H1 (cell line): ENCODE measurements around the gene PAFAH1B1. TPM values are rescaled to one million over a fixed set of nuclear protein-coding genes. Genes with fewer than 3 reads are reported as not detected.

Experiments
- CTCF ChIA-PET: fragments of 300-600 bp; sonication (Branson Sonifier 250); formaldehyde crosslinking; loops from one replicate; lab custom pipeline; 2021; ENCODE audit not compliant: partially characterized antibody; lab: Charles Lee
- POLR2A ChIA-PET: fragments of 300-600 bp; sonication (Branson Sonifier 250); formaldehyde crosslinking; loops from one replicate; lab custom pipeline; 2021; ENCODE audit warnings: inconsistent platforms; ENCODE audit not compliant: partially characterized antibody; lab: Charles Lee
- DNase-seq, 2 experiments: peaks; one replicate each; pipeline versions ENCODE4 v3.0.0 to v3.0.0-alpha.2; 2010 to 2022; ENCODE audit warnings: low spot score in 2 of 2, low read depth in 1 of 2, mixed read lengths in 1 of 2
- FAIRE-seq: peaks from 2 replicates; lab custom pipeline; 2011; peaks lifted over from hg19 to GRCh38; lab: Jason Lieb, UNC
- H2AFZ ChIP-seq: 2 replicates; pipeline ENCODE4 v1.8.1; 2012; ENCODE audit warnings: low read length, inconsistent platforms
- H2AK5ac ChIP-seq: 2 replicates; pipeline ENCODE4 v1.6.1; 2013; ENCODE audit warnings: low read depth, low read length
- H2BK120ac ChIP-seq: replicated peaks from 2 replicates; pipeline ENCODE3; 2013; ENCODE audit warnings: low read depth, low read length, inconsistent platforms
- H2BK12ac ChIP-seq: 2 replicates; pipeline ENCODE4 v1.6.1; 2013; ENCODE audit warnings: low read depth, low read length
- H2BK15ac ChIP-seq: 2 replicates; pipeline ENCODE4 v1.6.1; 2013; ENCODE audit warnings: low read length
- H2BK20ac ChIP-seq: 2 replicates; pipeline ENCODE4 v1.6.1; 2013; ENCODE audit warnings: low read length
- H2BK5ac ChIP-seq: 2 replicates; pipeline ENCODE4 v1.6.1; 2013; ENCODE audit warnings: low read depth, low read length
- H3K14ac ChIP-seq: 2 replicates; pipeline ENCODE4 v1.6.1; 2013; ENCODE audit warnings: inconsistent platforms; ENCODE audit not compliant: insufficient read length
- H3K18ac ChIP-seq: 2 replicates; pipeline ENCODE4 v1.6.1; 2013; ENCODE audit warnings: low read length; ENCODE audit errors: extremely low read depth
- H3K23ac ChIP-seq: 2 replicates; pipeline ENCODE4 v1.6.1; 2013; ENCODE audit warnings: inconsistent platforms; ENCODE audit not compliant: insufficient read length
- H3K23me2 ChIP-seq: 2 replicates; pipeline ENCODE4 v1.6.1; 2013; ENCODE audit warnings: low read depth, low read length
- H3K27ac ChIP-seq: 2 replicates; pipeline ENCODE4 v1.6.1; 2011; ENCODE audit warnings: low read depth, low read length, inconsistent platforms
- H3K27me3 ChIP-seq, 4 experiments: replicated peaks in 1 of 4; 1 replicate in 1 of 4; 2 replicates in 3 of 4; pipeline versions ENCODE4 v1.6.1 to v1.8.1; 2011 to 2013; ENCODE audit warnings: low read length in 3 of 4, mild to moderate bottlenecking in 3 of 4, inconsistent platforms in 2 of 4, mixed read lengths in 2 of 4, moderate library complexity in 1 of 4; ENCODE audit not compliant: control insufficient read depth in 3 of 4, insufficient read depth in 3 of 4; ENCODE audit errors: extremely low read depth in 1 of 4
- H3K36me3 ChIP-seq, 4 experiments: 2 replicates each; pipeline versions ENCODE4 v1.6.1 to v1.8.1; 2011 to 2013; ENCODE audit warnings: mild to moderate bottlenecking in 4 of 4, low read length in 3 of 4, moderate library complexity in 2 of 4, control low read depth in 1 of 4, inconsistent platforms in 1 of 4; ENCODE audit not compliant: insufficient read depth in 4 of 4, control insufficient read depth in 2 of 4
- H3K4ac ChIP-seq: replicated peaks from 2 replicates; pipeline ENCODE3; 2013; ENCODE audit warnings: low read length, low read depth, mixed read lengths, inconsistent platforms; ENCODE audit not compliant: insufficient read length
- H3K4me1 ChIP-seq, 4 experiments: replicated peaks in 1 of 4; 1 replicate in 1 of 4; 2 replicates in 3 of 4; pipeline versions ENCODE4 v1.6.1 to v1.8.1; 2011 to 2013; ENCODE audit warnings: low read length in 3 of 4, inconsistent platforms in 2 of 4, mixed read lengths in 1 of 4; ENCODE audit not compliant: insufficient read depth in 4 of 4, control insufficient read depth in 3 of 4
- H3K4me2 ChIP-seq, 2 experiments: 2 replicates each; pipeline versions ENCODE4 v1.6.1 to v1.8.1; 2011 to 2013; ENCODE audit warnings: low read depth in 2 of 2, low read length in 2 of 2, control low read depth in 1 of 2, inconsistent platforms in 1 of 2, mild to moderate bottlenecking in 1 of 2; ENCODE audit not compliant: insufficient read depth in 1 of 2
- H3K4me3 ChIP-seq, 4 experiments: fragments of 200-600, 300-600 bp in 1 of 4; sonication (generic), shearing (Covaris generic), sonication (Bioruptor Twin) in 1 of 4; 2 replicates each; pipeline versions ENCODE4 v1.5.1 to v1.8.1; 2011 to 2016; ENCODE audit warnings: low read length in 4 of 4, low read depth in 3 of 4, control low read depth in 2 of 4, inconsistent platforms in 2 of 4, mild to moderate bottlenecking in 2 of 4, mixed read lengths in 1 of 4, moderate library complexity in 1 of 4; ENCODE audit not compliant: insufficient read depth in 2 of 4; ENCODE audit errors: extremely low read depth in 1 of 4
- H3K56ac ChIP-seq: replicated peaks from 2 replicates; pipeline ENCODE3; 2013; ENCODE audit warnings: low read depth, mild to moderate bottlenecking, mixed read lengths, low read length, inconsistent platforms; ENCODE audit not compliant: insufficient read length
- H3K79me1 ChIP-seq: 2 replicates; pipeline ENCODE4 v1.6.1; 2013; ENCODE audit warnings: low read depth, low read length, control low read depth
- H3K79me2 ChIP-seq, 2 experiments: 2 replicates each; pipeline versions ENCODE4 v1.6.1 to v1.8.1; 2012 to 2013; ENCODE audit warnings: low read length in 2 of 2, mild to moderate bottlenecking in 2 of 2, inconsistent platforms in 1 of 2; ENCODE audit not compliant: insufficient read depth in 2 of 2, control insufficient read depth in 1 of 2
- H3K9ac ChIP-seq, 4 experiments: replicated peaks in 1 of 4; 1 replicate in 1 of 4; 2 replicates in 3 of 4; pipeline versions ENCODE4 v1.6.1 to v1.8.1; 2011 to 2013; ENCODE audit warnings: low read depth in 3 of 4, low read length in 3 of 4, control low read depth in 2 of 4, mild to moderate bottlenecking in 2 of 4, moderate library complexity in 2 of 4, inconsistent platforms in 1 of 4; ENCODE audit errors: extremely low read depth in 1 of 4
- H3K9me3 ChIP-seq, 2 experiments: 2 replicates each; pipeline versions ENCODE4 v1.6.1 to v1.8.1; 2012 to 2013; ENCODE audit warnings: mild to moderate bottlenecking in 2 of 2, moderate library complexity in 2 of 2, control low read depth in 1 of 2, inconsistent platforms in 1 of 2, low read depth in 1 of 2, low read length in 1 of 2, mixed read lengths in 1 of 2; ENCODE audit not compliant: insufficient read depth in 2 of 2
- H4K20me1 ChIP-seq, 2 experiments: replicated peaks in 1 of 2; 2 replicates each; pipeline versions ENCODE3 to v1.8.1; 2011 to 2013; ENCODE audit warnings: inconsistent platforms in 2 of 2, low read length in 2 of 2, mild to moderate bottlenecking in 1 of 2; ENCODE audit not compliant: insufficient read depth in 2 of 2, control insufficient read depth in 1 of 2
- H4K5ac ChIP-seq: 2 replicates; pipeline ENCODE4 v1.6.1; 2013; ENCODE audit warnings: low read length, low read depth, mixed read lengths, inconsistent platforms; ENCODE audit not compliant: insufficient read length
- H4K8ac ChIP-seq: 2 replicates; pipeline ENCODE4 v1.8.0; 2013; ENCODE audit warnings: mild to moderate bottlenecking, moderate library complexity, low read length, inconsistent platforms; ENCODE audit not compliant: insufficient read depth; ENCODE audit errors: extremely low read depth
- H4K91ac ChIP-seq: replicated peaks from 2 replicates; pipeline ENCODE3; 2013; ENCODE audit warnings: low read length, mixed read lengths, inconsistent platforms; ENCODE audit not compliant: insufficient read length
- MAFK ChIP-seq: IDR thresholded peaks from 2 replicates; pipeline ENCODE4 v1.6.1; 2012; ENCODE audit warnings: low read depth, mild to moderate bottlenecking, improper control_type of control experiment, low read length
- RBBP5 ChIP-seq: IDR thresholded peaks from 2 replicates; pipeline ENCODE4 v1.7.1; 2012; ENCODE audit warnings: low read depth, mild to moderate bottlenecking, inconsistent platforms, low read length, moderate library complexity, borderline replicate concordance
- RFX5 ChIP-seq: IDR thresholded peaks from 2 replicates; pipeline ENCODE4 v1.6.1; 2011; ENCODE audit warnings: low read depth, low read length, improper control_type of control experiment, borderline replicate concordance
- SAP30 ChIP-seq: fragments of 300-600 bp; sonication (generic); IDR thresholded peaks from 2 replicates; pipeline ENCODE4 v1.7.1; 2012; ENCODE audit warnings: low read length, moderate library complexity, mild to moderate bottlenecking, inconsistent platforms; ENCODE audit not compliant: insufficient read depth, insufficient replicate concordance
- SIN3A ChIP-seq, 2 experiments: IDR thresholded peaks in 1 of 2; conservative IDR thresholded peaks in 1 of 2; 2 replicates each; pipeline ENCODE4 v1.6.1; 2011 to 2012; ENCODE audit warnings: low read length in 2 of 2, improper control_type of control experiment in 1 of 2, low read depth in 1 of 2, mild to moderate bottlenecking in 1 of 2
- SP4 ChIP-seq: IDR thresholded peaks from 2 replicates; pipeline ENCODE4 v1.6.1; 2012; ENCODE audit warnings: low read length, inconsistent platforms
- SUZ12 ChIP-seq: fragments of 200-600 bp; sonication (generic); IDR thresholded peaks from 2 replicates; pipeline ENCODE4 v1.6.1; 2012; ENCODE audit warnings: mild to moderate bottlenecking, inconsistent platforms, low read length, moderate library complexity, mixed read lengths
- TAF1 ChIP-seq: IDR thresholded peaks from 2 replicates; pipeline ENCODE4 v1.6.1; 2011; ENCODE audit warnings: mild to moderate bottlenecking, low read depth, low read length
- TCF12 ChIP-seq: IDR thresholded peaks from 2 replicates; pipeline ENCODE4 v1.6.1; 2011; ENCODE audit warnings: low read depth, mild to moderate bottlenecking, low read length
- USF2 ChIP-seq: IDR thresholded peaks from 2 replicates; pipeline ENCODE4 v1.6.1; 2011; ENCODE audit warnings: low read length, improper control_type of control experiment
- YY1 ChIP-seq: IDR thresholded peaks from 2 replicates; pipeline ENCODE4 v1.6.1; 2011; ENCODE audit warnings: low read depth, mild to moderate bottlenecking, low read length
- ZNF274 ChIP-seq: IDR thresholded peaks from 2 replicates; pipeline ENCODE4 v1.7.0; 2012; ENCODE audit warnings: low read length, borderline replicate concordance; ENCODE audit errors: extremely low read depth
- WGBS, 2 experiments: shearing (Covaris generic) in 1 of 2; methylation state at CpG; one replicate each; pipeline versions ENCODE4 v1.1.6 to v1.1.7; 2013 to 2015; ENCODE audit warnings: low lambda C conversion rate in 2 of 2, mixed read lengths in 2 of 2, inconsistent platforms in 1 of 2, low coverage in 1 of 2, missing lambda C conversion rate in 1 of 2; ENCODE audit not compliant: insufficient replicate concordance in 2 of 2, insufficient coverage in 1 of 2, insufficient read length in 1 of 2; ENCODE audit errors: extremely low coverage in 1 of 2, missing lambda C conversion rate in 1 of 2; 5-methylcytosine and 5-hydroxymethylcytosine counted together
- polyA plus RNA-seq, 7 experiments: library from polyadenylated mRNA; depleted of rRNA in 3 of 7; stranded (reverse) in 5 of 7; unstranded in 2 of 7; fragments of >200 nt in 5 of 7; fragments of 200-250 nt in 2 of 7; gene quantifications; 1 replicate in 5 of 7; 2 replicates in 1 of 7; 4 replicates in 1 of 7; pipeline versions ENCODE4 v1.2.1 to v1.2.3, GENCODE V29; 2011 to 2013; ENCODE audit warnings: missing spikeins in 2 of 7, mixed read lengths in 2 of 7
- total RNA-seq: library from RNA; stranded (reverse); fragmentation: NEBNext Ultra II Directional; extraction: Animal tissue kit (Norgen Biotek cat#: 25700); gene quantifications from 2 replicates; pipeline ENCODE4 v1.2.1, GENCODE V29; 2021

PAFAH1B1 gene
- total and polyA plus RNA-seq, 2 of the 8 experiments (the other 6 are each of a cell fraction or from before 2014, with no cell fraction given): 42.0 to 152 TPM

- no peak overlapping the region for H3K56ac ChIP-seq
- no peaks in the 10 kb centered on the region for H3K9me3 ChIP-seq
- DNase-seq: no peak
- 95% methylated on average over 11 of the region's 11 CpGs; no CpG with 5 or more reads in 1 of the 2 experiments for WGBS, 2 experiments
- H3K4me1 ChIP-seq: no peaks in the 10 kb centered on the region
- H2AFZ ChIP-seq: no peak overlapping the region
- no peak overlapping the region for H3K4me3 ChIP-seq
- H4K5ac ChIP-seq: no peak overlapping the region
- no peak overlapping the region for H3K23ac ChIP-seq
- no peak overlapping the region for H3K27ac ChIP-seq
- no peak for FAIRE-seq
- H3K79me1 ChIP-seq: no peaks in the 10 kb centered on the region
- H3K27me3 ChIP-seq: no peaks in the 10 kb centered on the region
- peaks cover 0 to 4% (median 3%) of the 10 kb centered on the region in 4 experiments; a peak in 4 of 8 replicates for H3K36me3 ChIP-seq
- H4K8ac ChIP-seq: no peak overlapping the region
- H2BK120ac ChIP-seq: no peak overlapping the region
- H3K4ac ChIP-seq: no peak overlapping the region
- H2BK20ac ChIP-seq: no peak overlapping the region
- H3K14ac ChIP-seq: no peak overlapping the region
- H3K9ac ChIP-seq: no peak overlapping the region
- H4K91ac ChIP-seq: no peak overlapping the region
- no peaks in the 10 kb centered on the region for H3K23me2 ChIP-seq
- POLR2A ChIA-PET: no interaction called here
- H2AK5ac ChIP-seq: no peak overlapping the region
- CTCF ChIA-PET: no interaction called here
- no peak overlapping the region for H3K18ac ChIP-seq
- H3K79me2 ChIP-seq: peaks cover 0 to 15% of the 10 kb centered on the region in 2 experiments; a peak in 2 of 4 replicates
- H2BK5ac ChIP-seq: no peak overlapping the region
- H4K20me1 ChIP-seq: peaks cover 0 to 2% of the 10 kb centered on the region in 2 experiments
- no peak overlapping the region for H3K4me2 ChIP-seq
- H2BK12ac ChIP-seq: no peak overlapping the region
- no peak overlapping the region for H2BK15ac ChIP-seq
- TF ChIP-seq TCF12: no peak
- no peak for TF ChIP-seq MAFK
- TF ChIP-seq YY1: no peak
- TF ChIP-seq SUZ12: no peak
- TF ChIP-seq ZNF274: no peak
- no peak for TF ChIP-seq USF2
- TF ChIP-seq SAP30: no peak
- no peak for TF ChIP-seq TAF1
- TF ChIP-seq RFX5: no peak
- no peak for TF ChIP-seq SP4
- no peak for TF ChIP-seq SIN3A (conservative IDR thresholded peaks at IDR 0.05 in 1 of 2, IDR thresholded peaks at IDR 0.05 in 1 of 2; ENCODE audit: low read depth in 1 of 2, low read length in 2 of 2)
- TF ChIP-seq RBBP5: no peak
Measured at GRCh38 chr17:2649191-2649590, 55.7 kb downstream of the PAFAH1B1 start.
